ENCODE results near the gene ALG11.

DNA sequence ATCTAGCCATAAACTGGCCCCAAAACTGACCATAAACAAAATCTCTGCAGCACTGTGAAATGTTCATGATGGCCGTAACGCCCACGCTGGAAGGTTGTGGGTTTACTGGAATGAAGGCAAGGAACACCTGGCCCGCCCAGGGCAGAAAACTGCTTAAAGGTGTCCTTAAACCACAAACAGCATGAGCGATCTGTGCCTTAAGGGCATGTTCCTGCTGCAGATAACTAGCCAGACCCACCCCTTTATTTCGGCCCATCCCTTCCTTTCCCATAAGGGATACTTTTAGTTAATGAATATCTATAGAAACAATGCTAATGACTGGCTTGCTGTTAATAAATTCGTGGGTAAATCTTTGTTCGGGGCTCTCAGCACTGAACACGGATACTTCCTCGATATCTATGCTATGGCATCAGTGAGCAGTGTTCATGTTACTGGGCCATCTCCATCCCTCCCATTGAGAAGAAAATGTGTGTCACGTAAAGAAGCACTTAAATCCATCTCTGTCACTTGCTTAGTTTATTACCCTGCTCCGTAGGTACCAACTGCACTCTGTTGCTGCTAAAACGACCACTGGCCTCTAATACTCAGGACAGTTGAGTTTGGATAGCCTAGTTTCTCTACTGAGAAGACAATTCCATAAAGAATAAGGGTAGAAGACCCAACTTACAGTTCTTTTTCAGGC, 6.2 kb upstream of the ALG11 start:
- TF ChIP-seq, protein P1, sequence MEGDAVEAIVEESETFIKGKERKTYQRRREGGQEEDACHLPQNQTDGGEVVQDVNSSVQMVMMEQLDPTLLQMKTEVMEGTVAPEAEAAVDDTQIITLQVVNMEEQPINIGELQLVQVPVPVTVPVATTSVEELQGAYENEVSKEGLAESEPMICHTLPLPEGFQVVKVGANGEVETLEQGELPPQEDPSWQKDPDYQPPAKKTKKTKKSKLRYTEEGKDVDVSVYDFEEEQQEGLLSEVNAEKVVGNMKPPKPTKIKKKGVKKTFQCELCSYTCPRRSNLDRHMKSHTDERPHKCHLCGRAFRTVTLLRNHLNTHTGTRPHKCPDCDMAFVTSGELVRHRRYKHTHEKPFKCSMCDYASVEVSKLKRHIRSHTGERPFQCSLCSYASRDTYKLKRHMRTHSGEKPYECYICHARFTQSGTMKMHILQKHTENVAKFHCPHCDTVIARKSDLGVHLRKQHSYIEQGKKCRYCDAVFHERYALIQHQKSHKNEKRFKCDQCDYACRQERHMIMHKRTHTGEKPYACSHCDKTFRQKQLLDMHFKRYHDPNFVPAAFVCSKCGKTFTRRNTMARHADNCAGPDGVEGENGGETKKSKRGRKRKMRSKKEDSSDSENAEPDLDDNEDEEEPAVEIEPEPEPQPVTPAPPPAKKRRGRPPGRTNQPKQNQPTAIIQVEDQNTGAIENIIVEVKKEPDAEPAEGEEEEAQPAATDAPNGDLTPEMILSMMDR (IDR thresholded peaks at IDR 0.05; ENCODE audit: low read depth, low read length, missing input control) = no peak
- TF ChIP-seq RXRA (IDR thresholded peaks at IDR 0.05) = no peak
- TF ChIP-seq TAF1 (conservative IDR thresholded peaks at IDR 0.05) = no peak
- TF ChIP-seq JUND (IDR thresholded peaks at IDR 0.05) = no peak
- TF ChIP-seq, protein P2, sequence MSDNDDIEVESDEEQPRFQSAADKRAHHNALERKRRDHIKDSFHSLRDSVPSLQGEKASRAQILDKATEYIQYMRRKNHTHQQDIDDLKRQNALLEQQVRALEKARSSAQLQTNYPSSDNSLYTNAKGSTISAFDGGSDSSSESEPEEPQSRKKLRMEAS (IDR thresholded peaks at IDR 0.05) = no peak
- no peak for TF ChIP-seq YY1 (IDR thresholded peaks at IDR 0.05)
- no peak for TF ChIP-seq SP1 (IDR thresholded peaks at IDR 0.05)
- no peak for TF ChIP-seq RAD21 (IDR thresholded peaks at IDR 0.05)
- no peak for TF ChIP-seq EGR1 (IDR thresholded peaks at IDR 0.05; ENCODE audit: low read depth in 2 of 2)

All from liver (tissue), 3 donors.